WTC11 (cell line): ENCODE results near the gene CARMIL1. TPM values are rescaled to one million over a fixed set of nuclear protein-coding genes. Genes with fewer than 3 reads are reported as not detected.
A peak's percentile ranks its signal among the peaks of the same experiment; 100 is the strongest.

ENCODE experiments used
- ATAC-seq: fragments of 200-7000 bp; cut with Tn5 transposase; 2 replicates; pipeline ENCODE4 v1.10.0; 2021; ENCODE audit warnings: mild to moderate bottlenecking, moderate library complexity
- CTCF ChIA-PET: fragments of 300-600 bp; sonication (Branson Sonifier 250); formaldehyde crosslinking; loops from one replicate; lab custom pipeline; 2021; ENCODE audit warnings: antibody characterized with exemption; lab: Charles Lee
- POLR2A ChIA-PET: fragments of 350-600 bp; sonication (Branson Sonifier 250); formaldehyde crosslinking; loops from one replicate; lab custom pipeline; 2021; ENCODE audit warnings: antibody characterized with exemption; lab: Charles Lee
- DNase-seq: peaks from one replicate; pipeline ENCODE4 v3.0.0; 2021; ENCODE audit warnings: low spot score
- H3K27ac Mint-ChIP-seq: 2 replicates; pipeline ENCODE4 v1.8.0; 2021; ENCODE audit warnings: mixed read lengths
- H3K27me3 Mint-ChIP-seq: 2 replicates; pipeline ENCODE4 v1.8.0; 2021; ENCODE audit warnings: low read depth, mild to moderate bottlenecking, moderate library complexity, mixed read lengths
- H3K36me3 Mint-ChIP-seq: 2 replicates; pipeline ENCODE4 v1.8.0; 2021; ENCODE audit warnings: mixed read lengths
- H3K4me1 Mint-ChIP-seq: 2 replicates; pipeline ENCODE4 v1.8.0; 2022; ENCODE audit warnings: mixed read lengths
- H3K4me3 Mint-ChIP-seq: 2 replicates; pipeline ENCODE4 v1.8.0; 2021; ENCODE audit warnings: mild to moderate bottlenecking, moderate library complexity, mixed read lengths
- H3K9me3 Mint-ChIP-seq: 2 replicates; pipeline ENCODE4 v1.8.0; 2021; ENCODE audit warnings: mixed read lengths
- CREM ChIP-seq: sonication (generic); formaldehyde crosslinking; IDR thresholded peaks from 2 replicates; pipeline ENCODE4 v1.8.1; 2022; ENCODE audit warnings: mild to moderate bottlenecking, missing genetic modification reagents, moderate library complexity
- FOXJ3 ChIP-seq: sonication (generic); formaldehyde crosslinking; IDR thresholded peaks from 2 replicates; pipeline ENCODE4 v1.9.0; 2021; ENCODE audit warnings: missing genetic modification reagents, mild to moderate bottlenecking, borderline replicate concordance
- GABPB1 ChIP-seq: sonication (generic); formaldehyde crosslinking; IDR thresholded peaks from 2 replicates; pipeline ENCODE4 v1.8.1; 2023; ENCODE audit warnings: mild to moderate bottlenecking, missing genetic modification reagents
- GRHL2 ChIP-seq: fragments of 250-450 bp; sonication (Bioruptor Pico); IDR thresholded peaks from 2 replicates; pipeline ENCODE4 v1.8.0; 2022; ENCODE audit warnings: mild to moderate bottlenecking, moderate library complexity; ENCODE audit not compliant: insufficient replicate concordance, severe bottlenecking
- GTF2I ChIP-seq: fragments of 250-450 bp; sonication (Bioruptor Pico); conservative IDR thresholded peaks from 2 replicates; pipeline ENCODE4 v1.4.0; 2021; ENCODE audit warnings: mild to moderate bottlenecking
- KAT7 ChIP-seq: sonication (generic); formaldehyde crosslinking; IDR thresholded peaks from 2 replicates; pipeline ENCODE4 v1.8.1; 2023; ENCODE audit warnings: missing genetic modification reagents, mild to moderate bottlenecking, borderline replicate concordance
- MYBL2 ChIP-seq: sonication (generic); formaldehyde crosslinking; IDR thresholded peaks from 2 replicates; pipeline ENCODE4 v1.8.1; 2023; ENCODE audit warnings: mild to moderate bottlenecking, moderate library complexity, missing genetic modification reagents
- NR2C2 ChIP-seq: sonication (generic); formaldehyde crosslinking; IDR thresholded peaks from 2 replicates; pipeline ENCODE4 v1.8.0; 2022; ENCODE audit warnings: mild to moderate bottlenecking, missing genetic modification reagents
- SMAD3 ChIP-seq: sonication (generic); formaldehyde crosslinking; IDR thresholded peaks from 2 replicates; pipeline ENCODE4 v1.8.0; 2022; ENCODE audit warnings: missing genetic modification reagents, mild to moderate bottlenecking, borderline replicate concordance
- SMAD4 ChIP-seq: sonication (generic); formaldehyde crosslinking; IDR thresholded peaks from 2 replicates; pipeline ENCODE4 v1.8.0; 2022; ENCODE audit warnings: mild to moderate bottlenecking, missing genetic modification reagents
- SP1 ChIP-seq: sonication (generic); formaldehyde crosslinking; conservative IDR thresholded peaks from 2 replicates; pipeline ENCODE4 v1.8.1; 2022; ENCODE audit warnings: missing genetic modification reagents
- TEAD1 ChIP-seq: sonication (generic); formaldehyde crosslinking; IDR thresholded peaks from 2 replicates; pipeline ENCODE4 v1.8.0; 2022; ENCODE audit warnings: mild to moderate bottlenecking, missing genetic modification reagents
- TP53 ChIP-seq: sonication (generic); formaldehyde crosslinking; IDR thresholded peaks from 2 replicates; pipeline ENCODE4 v1.8.1; 2023; ENCODE audit warnings: mild to moderate bottlenecking, missing genetic modification reagents
- ZNF263 ChIP-seq: sonication (generic); formaldehyde crosslinking; IDR thresholded peaks from 2 replicates; pipeline ENCODE4 v1.8.1; 2022; ENCODE audit warnings: low read depth, mild to moderate bottlenecking, moderate library complexity, missing genetic modification reagents
- ZNF396 ChIP-seq: fragments of 250-450 bp; sonication (Bioruptor Pico); IDR thresholded peaks from 2 replicates; pipeline ENCODE4 v1.8.0; 2021; ENCODE audit warnings: mild to moderate bottlenecking, moderate library complexity, borderline replicate concordance
- total RNA-seq: library from RNA; stranded (reverse); gene quantifications from 3 replicates; pipeline ENCODE4 v1.2.3, GENCODE V29; 2021
- TF ChIP-seq, protein P1 (sequence below): sonication (generic); formaldehyde crosslinking; IDR thresholded peaks from 2 replicates; pipeline ENCODE4 v1.8.1; 2023; ENCODE audit warnings: mild to moderate bottlenecking, moderate library complexity, missing genetic modification reagents
- TF ChIP-seq, protein P2 (sequence below): sonication (generic); formaldehyde crosslinking; IDR thresholded peaks from 2 replicates; pipeline ENCODE4 v1.8.0; 2022; ENCODE audit warnings: mild to moderate bottlenecking, missing genetic modification reagents
- TF ChIP-seq, protein P3 (sequence below): sonication (generic); formaldehyde crosslinking; IDR thresholded peaks from 2 replicates; pipeline ENCODE4 v1.8.1; 2023; ENCODE audit warnings: mild to moderate bottlenecking, missing genetic modification reagents, moderate library complexity
- TF ChIP-seq, protein P4 (sequence below): sonication (generic); formaldehyde crosslinking; IDR thresholded peaks from 2 replicates; pipeline ENCODE4 v1.8.1; 2023; ENCODE audit warnings: mild to moderate bottlenecking, missing genetic modification reagents
- TF ChIP-seq, protein P5 (sequence below): sonication (generic); formaldehyde crosslinking; IDR thresholded peaks from 2 replicates; pipeline ENCODE4 v1.8.1; 2023; ENCODE audit warnings: mild to moderate bottlenecking, missing genetic modification reagents
- TF ChIP-seq, protein P6 (sequence below): sonication (generic); formaldehyde crosslinking; IDR thresholded peaks from 2 replicates; pipeline ENCODE4 v1.8.1; 2022; ENCODE audit warnings: low read depth, missing genetic modification reagents, borderline replicate concordance
- TF ChIP-seq, protein P7 (sequence below): sonication (generic); formaldehyde crosslinking; IDR thresholded peaks from 2 replicates; pipeline ENCODE4 v1.8.1; 2022; ENCODE audit warnings: low read depth, mild to moderate bottlenecking, moderate library complexity, missing genetic modification reagents, borderline replicate concordance
- TF ChIP-seq, protein P8 (sequence below): sonication (generic); formaldehyde crosslinking; IDR thresholded peaks from 2 replicates; pipeline ENCODE4 v1.8.1; 2022; ENCODE audit warnings: mild to moderate bottlenecking, missing genetic modification reagents, moderate library complexity, borderline replicate concordance

CARMIL1 gene
- total RNA-seq, 1 experiment from 2014 or later, result 36.2 TPM

DNA sequence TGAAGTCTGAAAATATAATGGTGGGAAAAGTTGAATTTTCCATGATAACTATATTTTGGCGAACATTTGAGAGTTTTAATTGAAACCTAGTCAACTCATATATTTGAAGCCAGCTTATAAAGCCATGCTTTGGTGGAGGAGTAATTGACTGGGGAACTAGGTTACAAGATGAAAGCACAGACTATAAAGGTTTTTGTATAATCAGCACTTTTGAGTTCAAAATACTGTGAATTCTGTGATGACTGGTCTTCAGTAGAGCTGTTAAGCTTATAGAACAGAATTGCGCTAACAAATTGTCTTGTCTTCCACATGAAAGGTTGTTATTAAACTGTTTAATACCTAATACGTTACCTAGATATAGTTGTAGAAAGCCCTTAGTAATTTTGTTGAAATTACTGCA, 213.8 kb downstream of the CARMIL1 start (continued):
- TF ChIP-seq, protein P1, sequence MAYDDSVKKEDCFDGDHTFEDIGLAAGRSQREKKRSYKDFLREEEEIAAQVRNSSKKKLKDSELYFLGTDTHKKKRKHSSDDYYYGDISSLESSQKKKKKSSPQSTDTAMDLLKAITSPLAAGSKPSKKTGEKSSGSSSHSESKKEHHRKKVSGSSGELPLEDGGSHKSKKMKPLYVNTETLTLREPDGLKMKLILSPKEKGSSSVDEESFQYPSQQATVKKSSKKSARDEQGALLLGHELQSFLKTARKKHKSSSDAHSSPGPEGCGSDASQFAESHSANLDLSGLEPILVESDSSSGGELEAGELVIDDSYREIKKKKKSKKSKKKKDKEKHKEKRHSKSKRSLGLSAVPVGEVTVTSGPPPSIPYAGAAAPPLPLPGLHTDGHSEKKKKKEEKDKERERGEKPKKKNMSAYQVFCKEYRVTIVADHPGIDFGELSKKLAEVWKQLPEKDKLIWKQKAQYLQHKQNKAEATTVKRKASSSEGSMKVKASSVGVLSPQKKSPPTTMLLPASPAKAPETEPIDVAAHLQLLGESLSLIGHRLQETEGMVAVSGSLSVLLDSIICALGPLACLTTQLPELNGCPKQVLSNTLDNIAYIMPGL (CRISPR knock-in tag), result no peak
- TF ChIP-seq KAT7 (CRISPR knock-in tag), result no peak
- TF ChIP-seq CREM (CRISPR knock-in tag), result no peak
- TF ChIP-seq SMAD4, result no peak
- TF ChIP-seq, protein P2, sequence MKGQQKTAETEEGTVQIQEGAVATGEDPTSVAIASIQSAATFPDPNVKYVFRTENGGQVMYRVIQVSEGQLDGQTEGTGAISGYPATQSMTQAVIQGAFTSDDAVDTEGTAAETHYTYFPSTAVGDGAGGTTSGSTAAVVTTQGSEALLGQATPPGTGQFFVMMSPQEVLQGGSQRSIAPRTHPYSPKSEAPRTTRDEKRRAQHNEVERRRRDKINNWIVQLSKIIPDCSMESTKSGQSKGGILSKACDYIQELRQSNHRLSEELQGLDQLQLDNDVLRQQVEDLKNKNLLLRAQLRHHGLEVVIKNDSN, result no peak
- TF ChIP-seq TP53 (CRISPR knock-in tag), result no peak
- TF ChIP-seq FOXJ3 (CRISPR knock-in tag), result no peak
- TF ChIP-seq NR2C2 (CRISPR knock-in tag), result no peak
- no peak for TF ChIP-seq ZNF396

DNA sequence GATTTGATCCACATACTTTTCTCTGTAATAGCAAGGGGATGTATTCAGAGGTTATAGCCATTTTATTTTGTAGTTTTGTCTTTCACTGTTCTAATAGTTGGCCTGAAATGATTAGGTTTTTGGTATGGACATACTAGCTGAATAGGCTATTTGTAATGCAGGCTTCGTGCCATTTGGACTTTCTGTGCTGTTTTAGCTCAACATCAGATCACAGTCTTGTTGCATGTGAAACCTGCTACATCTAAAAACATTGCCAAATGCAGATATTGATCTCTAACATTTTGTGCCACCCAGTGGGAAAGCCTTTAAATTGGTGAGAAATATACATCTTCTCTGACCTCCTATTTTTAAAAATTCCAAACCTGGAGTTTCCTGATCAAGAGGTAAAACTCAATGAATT, 215.3 kb downstream of the CARMIL1 start:
- TF ChIP-seq, protein P3, sequence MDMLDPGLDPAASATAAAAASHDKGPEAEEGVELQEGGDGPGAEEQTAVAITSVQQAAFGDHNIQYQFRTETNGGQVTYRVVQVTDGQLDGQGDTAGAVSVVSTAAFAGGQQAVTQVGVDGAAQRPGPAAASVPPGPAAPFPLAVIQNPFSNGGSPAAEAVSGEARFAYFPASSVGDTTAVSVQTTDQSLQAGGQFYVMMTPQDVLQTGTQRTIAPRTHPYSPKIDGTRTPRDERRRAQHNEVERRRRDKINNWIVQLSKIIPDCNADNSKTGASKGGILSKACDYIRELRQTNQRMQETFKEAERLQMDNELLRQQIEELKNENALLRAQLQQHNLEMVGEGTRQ (CRISPR knock-in tag), result no peak
- TF ChIP-seq, protein P4, sequence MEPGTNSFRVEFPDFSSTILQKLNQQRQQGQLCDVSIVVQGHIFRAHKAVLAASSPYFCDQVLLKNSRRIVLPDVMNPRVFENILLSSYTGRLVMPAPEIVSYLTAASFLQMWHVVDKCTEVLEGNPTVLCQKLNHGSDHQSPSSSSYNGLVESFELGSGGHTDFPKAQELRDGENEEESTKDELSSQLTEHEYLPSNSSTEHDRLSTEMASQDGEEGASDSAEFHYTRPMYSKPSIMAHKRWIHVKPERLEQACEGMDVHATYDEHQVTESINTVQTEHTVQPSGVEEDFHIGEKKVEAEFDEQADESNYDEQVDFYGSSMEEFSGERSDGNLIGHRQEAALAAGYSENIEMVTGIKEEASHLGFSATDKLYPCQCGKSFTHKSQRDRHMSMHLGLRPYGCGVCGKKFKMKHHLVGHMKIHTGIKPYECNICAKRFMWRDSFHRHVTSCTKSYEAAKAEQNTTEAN (CRISPR knock-in tag), result no peak
- TF ChIP-seq, protein P5, sequence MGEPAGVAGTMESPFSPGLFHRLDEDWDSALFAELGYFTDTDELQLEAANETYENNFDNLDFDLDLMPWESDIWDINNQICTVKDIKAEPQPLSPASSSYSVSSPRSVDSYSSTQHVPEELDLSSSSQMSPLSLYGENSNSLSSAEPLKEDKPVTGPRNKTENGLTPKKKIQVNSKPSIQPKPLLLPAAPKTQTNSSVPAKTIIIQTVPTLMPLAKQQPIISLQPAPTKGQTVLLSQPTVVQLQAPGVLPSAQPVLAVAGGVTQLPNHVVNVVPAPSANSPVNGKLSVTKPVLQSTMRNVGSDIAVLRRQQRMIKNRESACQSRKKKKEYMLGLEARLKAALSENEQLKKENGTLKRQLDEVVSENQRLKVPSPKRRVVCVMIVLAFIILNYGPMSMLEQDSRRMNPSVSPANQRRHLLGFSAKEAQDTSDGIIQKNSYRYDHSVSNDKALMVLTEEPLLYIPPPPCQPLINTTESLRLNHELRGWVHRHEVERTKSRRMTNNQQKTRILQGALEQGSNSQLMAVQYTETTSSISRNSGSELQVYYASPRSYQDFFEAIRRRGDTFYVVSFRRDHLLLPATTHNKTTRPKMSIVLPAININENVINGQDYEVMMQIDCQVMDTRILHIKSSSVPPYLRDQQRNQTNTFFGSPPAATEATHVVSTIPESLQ (CRISPR knock-in tag), result no peak
- TF ChIP-seq, protein P6, sequence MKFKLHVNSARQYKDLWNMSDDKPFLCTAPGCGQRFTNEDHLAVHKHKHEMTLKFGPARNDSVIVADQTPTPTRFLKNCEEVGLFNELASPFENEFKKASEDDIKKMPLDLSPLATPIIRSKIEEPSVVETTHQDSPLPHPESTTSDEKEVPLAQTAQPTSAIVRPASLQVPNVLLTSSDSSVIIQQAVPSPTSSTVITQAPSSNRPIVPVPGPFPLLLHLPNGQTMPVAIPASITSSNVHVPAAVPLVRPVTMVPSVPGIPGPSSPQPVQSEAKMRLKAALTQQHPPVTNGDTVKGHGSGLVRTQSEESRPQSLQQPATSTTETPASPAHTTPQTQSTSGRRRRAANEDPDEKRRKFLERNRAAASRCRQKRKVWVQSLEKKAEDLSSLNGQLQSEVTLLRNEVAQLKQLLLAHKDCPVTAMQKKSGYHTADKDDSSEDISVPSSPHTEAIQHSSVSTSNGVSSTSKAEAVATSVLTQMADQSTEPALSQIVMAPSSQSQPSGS (CRISPR knock-in tag), result no peak
- TF ChIP-seq TEAD1 (CRISPR knock-in tag) (no peak), GRHL2 (CRISPR knock-in tag) (no peak)
- Mint-ChIP-seq H3K36me3 (no peaks in the 10 kb centered on the region), H3K27me3 (no peaks in the 10 kb centered on the region), H3K4me1 (peaks cover 17% of the 10 kb centered on the region), H3K9me3 (no peaks in the 10 kb centered on the region), H3K27ac (no peak overlapping the region), H3K4me3 (no peak overlapping the region)
- ATAC-seq, result no peak
- CTCF ChIA-PET, result interaction anchor here (0.5 to 1.1 kb wide), 3 partner anchors 215 to 498 kb away, joined by 3 to 5 read pairs (median 3); partner anchors contain the start of gene CARMIL1
- no peak for DNase-seq
- POLR2A ChIA-PET, result no interaction called here

DNA sequence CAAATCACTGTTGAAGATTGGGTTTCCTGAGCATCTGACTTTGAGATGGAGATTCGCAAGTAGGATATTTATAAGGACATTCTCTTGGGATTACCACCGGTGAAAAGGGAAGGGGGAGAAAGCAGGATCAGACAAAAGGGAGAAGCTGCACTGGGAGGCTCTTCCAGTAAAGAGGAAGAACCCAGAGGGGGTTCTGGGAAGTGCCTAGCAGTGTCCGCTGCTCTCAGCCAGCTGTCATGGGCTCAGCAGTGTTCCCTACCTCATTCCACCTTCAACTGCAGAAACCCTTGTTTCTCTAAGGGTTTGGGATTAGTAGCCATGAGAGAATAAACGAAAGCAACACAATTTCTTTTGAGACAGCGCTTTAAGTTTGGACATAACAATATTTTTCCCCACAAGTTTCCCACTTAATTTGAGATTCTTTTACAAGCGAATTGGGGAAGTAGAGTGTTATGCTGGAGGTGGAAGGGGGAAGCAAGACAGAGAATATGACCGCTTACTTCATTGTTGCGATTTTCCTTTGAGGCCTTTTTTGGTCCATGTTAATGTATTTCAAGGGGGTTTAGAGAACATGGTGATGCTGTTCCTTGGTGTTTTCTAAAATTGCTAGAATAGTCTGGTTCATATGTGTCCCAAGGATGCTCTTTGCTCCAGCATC, 218.3 kb downstream of the CARMIL1 start:
- no peaks in the 10 kb centered on the region for H3K27me3 Mint-ChIP-seq
- POLR2A ChIA-PET, result no interaction called here
- TF ChIP-seq SMAD3 (CRISPR knock-in tag) (no peak), SP1 (no peak), MYBL2 (CRISPR knock-in tag) (no peak), GTF2I (CRISPR knock-in tag) (no peak), FOXJ3 (CRISPR knock-in tag) (no peak), GABPB1 (CRISPR knock-in tag) (no peak), ZNF263 (CRISPR knock-in tag) (no peak), CREM (CRISPR knock-in tag) (no peak)
- TF ChIP-seq, protein P7, sequence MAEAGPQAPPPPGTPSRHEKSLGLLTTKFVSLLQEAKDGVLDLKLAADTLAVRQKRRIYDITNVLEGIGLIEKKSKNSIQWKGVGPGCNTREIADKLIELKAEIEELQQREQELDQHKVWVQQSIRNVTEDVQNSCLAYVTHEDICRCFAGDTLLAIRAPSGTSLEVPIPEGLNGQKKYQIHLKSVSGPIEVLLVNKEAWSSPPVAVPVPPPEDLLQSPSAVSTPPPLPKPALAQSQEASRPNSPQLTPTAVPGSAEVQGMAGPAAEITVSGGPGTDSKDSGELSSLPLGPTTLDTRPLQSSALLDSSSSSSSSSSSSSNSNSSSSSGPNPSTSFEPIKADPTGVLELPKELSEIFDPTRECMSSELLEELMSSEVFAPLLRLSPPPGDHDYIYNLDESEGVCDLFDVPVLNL (CRISPR knock-in tag), result no peak
- TF ChIP-seq, protein P8, sequence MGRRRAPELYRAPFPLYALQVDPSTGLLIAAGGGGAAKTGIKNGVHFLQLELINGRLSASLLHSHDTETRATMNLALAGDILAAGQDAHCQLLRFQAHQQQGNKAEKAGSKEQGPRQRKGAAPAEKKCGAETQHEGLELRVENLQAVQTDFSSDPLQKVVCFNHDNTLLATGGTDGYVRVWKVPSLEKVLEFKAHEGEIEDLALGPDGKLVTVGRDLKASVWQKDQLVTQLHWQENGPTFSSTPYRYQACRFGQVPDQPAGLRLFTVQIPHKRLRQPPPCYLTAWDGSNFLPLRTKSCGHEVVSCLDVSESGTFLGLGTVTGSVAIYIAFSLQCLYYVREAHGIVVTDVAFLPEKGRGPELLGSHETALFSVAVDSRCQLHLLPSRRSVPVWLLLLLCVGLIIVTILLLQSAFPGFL (CRISPR knock-in tag), result no peak

More for the DNA sequence above, 218.3 kb downstream of the CARMIL1 start:
- CTCF ChIA-PET, result no interaction called here
- DNase-seq (no peak), ATAC-seq (peak; percentile 48)
- Mint-ChIP-seq H3K4me3 (no peak overlapping the region), H3K4me1 (peaks cover 18% of the 10 kb centered on the region), H3K27ac (no peak overlapping the region), H3K36me3 (peaks cover 3% of the 10 kb centered on the region; the same call in 1 of the 2 replicates), H3K9me3 (no peaks in the 10 kb centered on the region)
